Upper lobe of right lung (tissue), 1 donor: ENCODE measurements around the gene TYSND1. TPM values are rescaled to one million over a fixed set of nuclear protein-coding genes. Genes with fewer than 3 reads are reported as not detected.

Source experiments
- ATAC-seq: fragments of 200-7000 bp; cut with Tn5 transposase; one replicate; pipeline ENCODE4 v1.9.1; 2020; ENCODE audit warnings: mild to moderate bottlenecking, moderate library complexity
- DNase-seq: peaks from one replicate; pipeline ENCODE4 v3.0.0-alpha.2; 2020
- H3K27ac ChIP-seq: fragments of 200-600 bp; one replicate; pipeline ENCODE4 v1.8.0; 2022
- H3K27me3 ChIP-seq: fragments of 200-600 bp; one replicate; pipeline ENCODE4 v1.8.0; 2022; ENCODE audit warnings: mild to moderate bottlenecking
- H3K36me3 ChIP-seq: fragments of 200-600 bp; one replicate; pipeline ENCODE4 v1.8.0; 2022
- H3K4me1 ChIP-seq: fragments of 200-600 bp; one replicate; pipeline ENCODE4 v1.8.0; 2022
- H3K4me3 ChIP-seq: fragments of 200-600 bp; one replicate; pipeline ENCODE4 v1.8.0; 2022; ENCODE audit warnings: mild to moderate bottlenecking
- H3K9me3 ChIP-seq: fragments of 200-600 bp; one replicate; pipeline ENCODE4 v1.8.0; 2022
- CTCF ChIP-seq: fragments of 200-600 bp; IDR thresholded peaks from one replicate; pipeline ENCODE4 v1.8.0; 2022; ENCODE audit warnings: antibody characterized with exemption
- intact Hi-C: fragments of 100-400 bp; cut with DNase I; formaldehyde crosslinking; loops from one replicate; pipeline ENCODE4 v1.11.0; 2022
- total RNA-seq: library from RNA; stranded (reverse); fragmentation: NEBNext Ultra II Directional; extraction: Animal tissue kit (Norgen Biotek cat#: 25700); gene quantifications from one replicate; pipeline ENCODE4 v1.2.1, GENCODE V29; 2021
- donor health status: DM: no; HTN: yes; CAD: no; lungs with severe emphysema.

TYSND1 gene
- total RNA-seq, 1 donor from 2014 or later: 12.5 TPM

- Histone ChIP-seq H3K27ac (peak overlapping the region; percentile 94), H3K4me3 (peak overlapping the region; percentile 93), H3K36me3 (peaks cover 21% of the 10 kb centered on the region), H3K9me3 (no peaks in the 10 kb centered on the region), H3K4me1 (peaks cover 50% of the 10 kb centered on the region), H3K27me3 (no peaks in the 10 kb centered on the region)
- TF ChIP-seq CTCF: no peak
- DNase-seq (no peak), ATAC-seq (no peak)
- intact Hi-C loops: no loop called here
Observed at GRCh38 chr10:70169011-70169410, 22.5 kb upstream of the TYSND1 start.

- H3K36me3 ChIP-seq: peaks cover 21% of the 10 kb centered on the region
- H3K4me3 ChIP-seq: no peak overlapping the region
Observed at GRCh38 chr10:70167246-70167645, 20.7 kb upstream of the TYSND1 start.

GRCh38 chr10:70166394-70166793 lies 19.9 kb upstream of the TYSND1 start:
- no peak for ATAC-seq
- TF ChIP-seq CTCF: no peak
- peaks cover 69% of the 10 kb centered on the region for H3K4me1 ChIP-seq

More at GRCh38 chr10:70167246-70167645, 20.7 kb upstream of the TYSND1 start:
- no peak overlapping the region for H3K27ac ChIP-seq
- H3K9me3 ChIP-seq: no peaks in the 10 kb centered on the region
- no peak for DNase-seq
- intact Hi-C loops: no loop called here
- no peak for TF ChIP-seq CTCF
- ATAC-seq: no peak
- no peaks in the 10 kb centered on the region for H3K27me3 ChIP-seq
- H3K4me1 ChIP-seq: peaks cover 61% of the 10 kb centered on the region

DNA sequence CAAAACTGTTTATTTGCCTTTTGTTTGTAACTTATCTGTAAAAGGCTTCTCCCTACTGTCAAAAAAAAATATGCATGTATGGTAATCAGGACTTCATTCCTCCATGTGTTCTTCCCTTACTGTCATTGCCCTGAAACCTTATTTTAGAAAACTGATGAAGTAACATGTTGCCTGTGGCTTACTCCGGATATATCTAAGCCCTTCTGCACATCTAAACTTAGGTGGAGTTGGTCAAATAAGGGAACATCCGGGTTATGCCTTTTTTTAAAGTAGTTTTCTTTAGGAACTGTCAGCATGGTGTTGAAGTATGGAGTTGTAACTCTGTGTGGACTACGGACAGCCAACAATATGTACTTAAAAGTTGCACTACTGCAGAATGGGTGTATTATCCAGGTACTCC lies 17.7 kb upstream of the TYSND1 start:
- Histone ChIP-seq H3K4me1 (peaks cover 63% of the 10 kb centered on the region), H3K27me3 (no peaks in the 10 kb centered on the region), H3K4me3 (no peak overlapping the region), H3K36me3 (peaks cover 45% of the 10 kb centered on the region), H3K27ac (no peak overlapping the region), H3K9me3 (no peaks in the 10 kb centered on the region)
- ATAC-seq: no peak
- no peak for DNase-seq
- no peak for TF ChIP-seq CTCF
- intact Hi-C loops: no loop called here

More at GRCh38 chr10:70166394-70166793, 19.9 kb upstream of the TYSND1 start:
- Histone ChIP-seq H3K4me3 (no peak overlapping the region), H3K9me3 (no peaks in the 10 kb centered on the region), H3K27ac (no peak overlapping the region), H3K27me3 (no peaks in the 10 kb centered on the region), H3K36me3 (peaks cover 24% of the 10 kb centered on the region)
- intact Hi-C loops: no loop called here
- DNase-seq: no peak

- Histone ChIP-seq H3K4me1 (peaks cover 56% of the 10 kb centered on the region), H3K36me3 (peaks cover 47% of the 10 kb centered on the region), H3K4me3 (no peak overlapping the region), H3K27ac (no peak overlapping the region), H3K9me3 (no peaks in the 10 kb centered on the region), H3K27me3 (no peaks in the 10 kb centered on the region)
- ATAC-seq (no peak), DNase-seq (no peak)
- TF ChIP-seq CTCF: no peak
- intact Hi-C loops: no loop called here
Observed at GRCh38 chr10:70163448-70163847, 16.9 kb upstream of the TYSND1 start.

DNA sequence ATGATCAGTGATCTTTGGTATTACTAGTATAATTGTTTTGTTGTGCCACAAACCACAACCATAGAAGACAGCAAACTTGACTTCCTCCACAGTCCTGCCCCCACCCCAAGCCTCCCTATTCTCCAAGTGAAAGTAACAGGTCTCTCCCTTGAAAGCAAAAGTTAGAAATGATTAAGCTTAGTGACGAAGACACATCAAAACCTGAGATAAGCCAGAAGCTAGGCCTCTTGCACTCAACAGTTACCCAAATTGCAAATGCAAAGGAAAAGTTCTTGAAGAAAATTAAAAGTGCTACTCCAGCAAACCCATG lies 16.3 kb upstream of the TYSND1 start:
- Histone ChIP-seq H3K27ac (no peak overlapping the region), H3K27me3 (no peaks in the 10 kb centered on the region), H3K36me3 (peaks cover 53% of the 10 kb centered on the region), H3K4me1 (peaks cover 50% of the 10 kb centered on the region), H3K4me3 (no peak overlapping the region), H3K9me3 (no peaks in the 10 kb centered on the region)
- ATAC-seq: peak; percentile 27
- TF ChIP-seq CTCF: no peak
- DNase-seq: no peak
- intact Hi-C loops: no loop called here
